CD14-positive monocyte (primary cell): ENCODE measurements around the gene MYO6. TPM values are rescaled to one million over a fixed set of nuclear protein-coding genes. Genes with fewer than 3 reads are reported as not detected.

Experiments used
- DNase-seq, 3 donors: peaks; one replicate each; pipeline ENCODE4 v3.0.0-alpha.2; 2011 to 2022
- H2AFZ ChIP-seq: 2 replicates; pipeline ENCODE4 v1.6.0; 2012; ENCODE audit warnings: mild to moderate bottlenecking, low read depth, low read length, inconsistent platforms; ENCODE audit not compliant: insufficient read depth, poor library complexity, severe bottlenecking
- H3K27ac ChIP-seq, 2 donors: 1 replicate in 1 of 2; 2 replicates in 1 of 2; pipeline ENCODE4 v1.5.1; 2012 to 2013; ENCODE audit warnings: low read length in 2 of 2, control low read depth in 1 of 2, inconsistent platforms in 1 of 2, low read depth in 1 of 2, mild to moderate bottlenecking in 1 of 2
- H3K27me3 ChIP-seq, 2 donors: one replicate each; pipeline versions ENCODE4 v1.6.0 to v1.6.1; 2011 to 2013; ENCODE audit warnings: low read length in 2 of 2; ENCODE audit not compliant: control insufficient read depth in 2 of 2, insufficient read depth in 2 of 2
- H3K36me3 ChIP-seq, 2 donors: replicated peaks in 1 of 2; 1 replicate in 1 of 2; 2 replicates in 1 of 2; pipeline versions ENCODE4 v1.5.1 to v1.6.1; 2012 to 2013; ENCODE audit warnings: low read length in 2 of 2, control low read depth in 1 of 2, inconsistent platforms in 1 of 2, mild to moderate bottlenecking in 1 of 2; ENCODE audit not compliant: insufficient read depth in 2 of 2, control insufficient read depth in 1 of 2
- H3K4me1 ChIP-seq, 2 donors: 1 replicate in 1 of 2; 2 replicates in 1 of 2; pipeline versions ENCODE4 v1.5.1 to v1.6.1; 2012 to 2013; ENCODE audit warnings: low read length in 2 of 2, control low read depth in 1 of 2, inconsistent platforms in 1 of 2, mild to moderate bottlenecking in 1 of 2, moderate library complexity in 1 of 2; ENCODE audit not compliant: insufficient read depth in 2 of 2, control insufficient read depth in 1 of 2
- H3K4me2 ChIP-seq: replicated peaks from 2 replicates; pipeline ENCODE3; 2012; ENCODE audit warnings: low read length, moderate library complexity, mild to moderate bottlenecking; ENCODE audit not compliant: poor library complexity, severe bottlenecking; ENCODE audit errors: extremely low read depth
- H3K4me3 ChIP-seq, 3 experiments: fragments of 200-600 bp in 1 of 3; sonication (generic) in 1 of 3; replicated peaks in 1 of 3; 1 replicate in 2 of 3; 2 replicates in 1 of 3; pipeline ENCODE4 v1.5.1; 2011 to 2013; ENCODE audit warnings: low read length in 3 of 3, mild to moderate bottlenecking in 3 of 3, control low read depth in 2 of 3, low read depth in 2 of 3, inconsistent platforms in 1 of 3, moderate library complexity in 1 of 3
- H3K79me2 ChIP-seq: 2 replicates; pipeline ENCODE4 v1.6.0; 2012; ENCODE audit warnings: mild to moderate bottlenecking, control low read depth, inconsistent platforms, low read length, moderate library complexity; ENCODE audit not compliant: insufficient read depth
- H3K9ac ChIP-seq: 2 replicates; pipeline ENCODE4 v1.6.0; 2017; ENCODE audit warnings: low read length, mild to moderate bottlenecking; ENCODE audit not compliant: insufficient read depth, poor library complexity, severe bottlenecking
- H3K9me3 ChIP-seq, 2 donors: replicated peaks in 1 of 2; 1 replicate in 1 of 2; 2 replicates in 1 of 2; pipeline versions ENCODE4 v1.5.1 to v1.6.1; 2012 to 2013; ENCODE audit warnings: low read length in 2 of 2, control low read depth in 1 of 2; ENCODE audit not compliant: control insufficient read depth in 1 of 2, insufficient read depth in 1 of 2
- H4K20me1 ChIP-seq: 2 replicates; pipeline ENCODE4 v1.6.0; 2012; ENCODE audit warnings: mild to moderate bottlenecking, low read length, control low read depth, moderate library complexity; ENCODE audit not compliant: insufficient read depth
- H3K27ac Mint-ChIP-seq, 7 donors: one replicate each; pipeline ENCODE4 v1.8.0; 2020; ENCODE audit warnings: mild to moderate bottlenecking in 7 of 7, mixed read lengths in 7 of 7, moderate library complexity in 6 of 7, inconsistent platforms in 2 of 7
- H3K27me3 Mint-ChIP-seq, 3 donors: one replicate each; pipeline ENCODE4 v1.8.0; 2021 to 2022; ENCODE audit warnings: low read depth in 3 of 3, mild to moderate bottlenecking in 3 of 3, mixed read lengths in 3 of 3, moderate library complexity in 3 of 3, inconsistent platforms in 1 of 3
- H3K36me3 Mint-ChIP-seq, 2 donors: one replicate each; pipeline ENCODE4 v1.8.0; 2020; ENCODE audit warnings: mixed read lengths in 2 of 2, inconsistent platforms in 1 of 2, mild to moderate bottlenecking in 1 of 2
- H3K4me1 Mint-ChIP-seq: one replicate; pipeline ENCODE4 v1.8.0; 2020; ENCODE audit warnings: mild to moderate bottlenecking, mixed read lengths
- H3K4me3 Mint-ChIP-seq, 2 donors: one replicate each; pipeline ENCODE4 v1.8.0; 2020; ENCODE audit warnings: mild to moderate bottlenecking in 2 of 2, mixed read lengths in 2 of 2, moderate library complexity in 1 of 2
- H3K9me3 Mint-ChIP-seq, 7 donors: one replicate each; pipeline ENCODE4 v1.8.0; 2020 to 2022; ENCODE audit warnings: mixed read lengths in 7 of 7, mild to moderate bottlenecking in 6 of 7, moderate library complexity in 6 of 7, inconsistent platforms in 2 of 7
- CTCF ChIP-seq: fragments of 200-600 bp; IDR thresholded peaks from one replicate; pipeline ENCODE4 v1.8.0; 2022; ENCODE audit warnings: antibody characterized with exemption, mild to moderate bottlenecking
- whole genome bisulfite sequencing: methylation state at CpG from one replicate; pipeline ENCODE4 v1.1.5; 2013; ENCODE audit warnings: missing lambda C conversion rate; ENCODE audit not compliant: insufficient coverage; 5-methylcytosine and 5-hydroxymethylcytosine counted together
- intact Hi-C, 2 donors: fragments of 100-400 bp; cut with micrococcal nuclease; formaldehyde crosslinking; loops; one replicate each; pipeline versions ENCODE4 v1.15.0 to v1.15.1; 2023
- polyA plus RNA-seq, 3 donors: library from polyadenylated mRNA; depleted of rRNA in 1 of 3; unstranded in 2 of 3; stranded (reverse) in 1 of 3; fragments of 300-500 nt in 2 of 3; fragments of >200 nt in 1 of 3; fragmentation: Illumina TruSeq in 2 of 3; gene quantifications; 1 replicate in 2 of 3; 2 replicates in 1 of 3; pipeline ENCODE4 v1.2.3, GENCODE V29; 2012 to 2021

MYO6 gene
- polyA plus RNA-seq, 3 donors, result not detected

- DNase-seq, result no peak
- Histone ChIP-seq H3K36me3 (no peaks in the 10 kb centered on the region), H3K4me3 (no peak overlapping the region), H3K4me1 (no peaks in the 10 kb centered on the region), H2AFZ (no peak overlapping the region), H4K20me1 (no peaks in the 10 kb centered on the region), H3K4me2 (no peak overlapping the region), H3K79me2 (no peaks in the 10 kb centered on the region), H3K27me3 (peaks cover 18 to 34% of the 10 kb centered on the region in 2 donors), H3K9me3 (no peaks in the 10 kb centered on the region), H3K9ac (no peak overlapping the region), H3K27ac (no peak overlapping the region)
- no CpG with 5 or more reads among the region's 1 CpG for WGBS
- Mint-ChIP-seq H3K27me3 (peaks cover 29 to 53% (median 44%) of the 10 kb centered on the region in 3 donors), H3K36me3 (no peaks in the 10 kb centered on the region), H3K27ac (no peak overlapping the region), H3K9me3 (peaks cover 0 to 2% (median 0%) of the 10 kb centered on the region in 7 donors), H3K4me3 (no peak overlapping the region), H3K4me1 (no peaks in the 10 kb centered on the region)
- intact Hi-C loops, result no loop called here
- TF ChIP-seq CTCF, result no peak
These were observed 12.4 kb downstream of the MYO6 start for GRCh38 chr6:75761489-75761888.

DNA sequence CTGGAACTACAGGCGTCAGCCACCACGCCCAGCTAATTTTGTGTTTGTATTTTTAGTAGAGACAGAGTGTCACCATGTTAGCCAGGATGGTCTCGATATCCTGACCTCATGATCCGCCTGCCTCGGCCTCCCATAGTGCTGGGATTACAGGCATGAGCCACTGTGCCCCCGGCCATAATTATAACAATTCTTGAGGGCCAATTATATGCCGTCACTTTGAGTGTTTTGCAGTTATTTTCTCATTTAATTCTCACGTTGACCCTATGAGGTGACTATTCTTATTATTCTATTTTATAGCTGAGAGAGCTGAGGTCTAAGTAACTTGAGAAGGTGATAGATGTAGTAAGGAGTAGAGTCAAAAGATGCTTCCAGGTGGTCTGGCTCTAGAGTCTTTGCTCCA, 13.0 kb downstream of the MYO6 start:
- Histone ChIP-seq H3K9me3 (no peaks in the 10 kb centered on the region), H2AFZ (no peak overlapping the region), H3K4me2 (no peak overlapping the region), H3K9ac (no peak overlapping the region), H3K36me3 (no peaks in the 10 kb centered on the region), H3K79me2 (no peaks in the 10 kb centered on the region), H3K4me1 (no peaks in the 10 kb centered on the region), H3K4me3 (no peak overlapping the region), H3K27me3 (peaks cover 18 to 34% of the 10 kb centered on the region in 2 donors), H3K27ac (no peak overlapping the region), H4K20me1 (no peaks in the 10 kb centered on the region)
- H3K36me3 Mint-ChIP-seq, result no peaks in the 10 kb centered on the region
- no peak for DNase-seq
- no peak for TF ChIP-seq CTCF
- WGBS, result 100% methylated on average over 5 of the region's 8 CpGs
- H3K4me1 Mint-ChIP-seq, result no peaks in the 10 kb centered on the region
- peaks cover 29 to 56% (median 43%) of the 10 kb centered on the region in 3 donors for H3K27me3 Mint-ChIP-seq
- H3K27ac Mint-ChIP-seq, result no peak overlapping the region
- intact Hi-C loops, result no loop called here
- peaks cover 0 to 4% (median 0%) of the 10 kb centered on the region in 7 donors for H3K9me3 Mint-ChIP-seq
- no peak overlapping the region for H3K4me3 Mint-ChIP-seq
